MCF 10A (cell line): ENCODE measurements around the gene IGFBP2. TPM values are rescaled to one million over a fixed set of nuclear protein-coding genes. Genes with fewer than 3 reads are reported as not detected.

Experiments used
- BruUV-seq: library from RNA; stranded (reverse); fragments of 400-500 nt; replicated peaks from 2 replicates; lab custom pipeline; 2021; lab: Mats Ljungman, UMichigan
- CTCF ChIA-PET: fragments of 300-600 bp; sonication (Branson Sonifier 250); formaldehyde crosslinking; extraction: SDS; loops from one replicate; lab custom pipeline; 2021; ENCODE audit warnings: antibody characterized with exemption, inconsistent platforms; lab: Yijun Ruan, JAX
- POLR2A ChIA-PET: fragments of 300-600, 350-650 bp; sonication (Branson Sonifier 250); formaldehyde crosslinking; extraction: SDS; loops from one replicate; lab custom pipeline; 2020; ENCODE audit warnings: antibody characterized with exemption, inconsistent platforms; lab: Yijun Ruan, JAX
- DNase-seq: peaks from one replicate; pipeline ENCODE4 v3.0.0-alpha.2; 2018; ENCODE audit not compliant: unreplicated experiment
- H3K27ac Mint-ChIP-seq: one replicate; pipeline ENCODE4 v1.8.0; 2022; ENCODE audit warnings: mild to moderate bottlenecking, low read depth, mixed read lengths; ENCODE audit not compliant: unreplicated experiment
- H3K27me3 Mint-ChIP-seq: one replicate; pipeline ENCODE4 v1.8.0; 2022; ENCODE audit warnings: mixed read lengths; ENCODE audit not compliant: insufficient read depth, unreplicated experiment
- H3K36me3 Mint-ChIP-seq: one replicate; pipeline ENCODE4 v1.8.0; 2022; ENCODE audit warnings: mild to moderate bottlenecking, moderate library complexity, mixed read lengths; ENCODE audit not compliant: insufficient read depth, unreplicated experiment
- H3K4me1 Mint-ChIP-seq: one replicate; pipeline ENCODE4 v1.8.0; 2022; ENCODE audit warnings: mixed read lengths; ENCODE audit not compliant: insufficient read depth, unreplicated experiment
- H3K4me3 Mint-ChIP-seq: one replicate; pipeline ENCODE4 v1.8.0; 2022; ENCODE audit warnings: mild to moderate bottlenecking, moderate library complexity, mixed read lengths; ENCODE audit not compliant: unreplicated experiment
- H3K9me3 Mint-ChIP-seq: one replicate; pipeline ENCODE4 v1.8.0; 2022; ENCODE audit warnings: mixed read lengths; ENCODE audit not compliant: unreplicated experiment
- intact Hi-C: fragments of 100-400 bp; cut with micrococcal nuclease; formaldehyde crosslinking; loops from 2 replicates; pipeline ENCODE4 v1.14.1; 2022
- total RNA-seq: library from RNA; stranded (reverse); gene quantifications from 2 replicates; pipeline ENCODE4 v1.2.3, GENCODE V29; 2022
- TF ChIP-seq, protein P1 (sequence below): fragments of 200-600 bp; IDR thresholded peaks from one replicate; pipeline ENCODE4 v1.8.0; 2022; ENCODE audit warnings: antibody characterized with exemption, mild to moderate bottlenecking; ENCODE audit not compliant: unreplicated experiment

IGFBP2 gene
- total RNA-seq, 1 experiment from 2014 or later, result 32.0 TPM

DNA sequence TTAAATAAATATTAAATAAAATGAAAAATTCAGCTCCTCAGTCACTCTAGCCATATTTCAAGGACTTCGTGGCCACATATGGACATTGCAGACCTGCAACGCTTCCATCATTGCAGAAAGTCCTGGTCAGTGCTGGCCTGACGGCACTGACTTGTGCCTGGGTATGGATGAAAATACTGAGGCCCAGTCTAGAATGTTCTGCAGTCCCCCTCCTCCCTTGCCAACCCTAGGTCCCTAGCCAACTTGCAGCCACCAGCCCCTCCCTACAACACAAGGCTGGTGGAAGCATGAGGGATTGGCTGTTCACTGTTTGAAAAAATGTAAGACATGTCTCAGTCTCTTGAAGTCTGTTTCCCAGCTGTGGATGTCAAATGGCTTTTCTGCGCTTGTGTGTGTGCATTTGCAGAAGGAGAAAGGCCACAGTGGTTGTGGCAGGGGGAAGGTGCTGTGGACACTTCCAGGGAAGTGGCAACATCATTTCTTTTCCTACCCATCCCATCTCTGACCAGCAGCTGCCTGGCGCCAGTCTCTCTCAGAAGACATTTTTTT is 52.2 kb downstream of the IGFBP2 start:
- no peaks in the 10 kb centered on the region for H3K9me3 Mint-ChIP-seq
- TF ChIP-seq, protein P1, sequence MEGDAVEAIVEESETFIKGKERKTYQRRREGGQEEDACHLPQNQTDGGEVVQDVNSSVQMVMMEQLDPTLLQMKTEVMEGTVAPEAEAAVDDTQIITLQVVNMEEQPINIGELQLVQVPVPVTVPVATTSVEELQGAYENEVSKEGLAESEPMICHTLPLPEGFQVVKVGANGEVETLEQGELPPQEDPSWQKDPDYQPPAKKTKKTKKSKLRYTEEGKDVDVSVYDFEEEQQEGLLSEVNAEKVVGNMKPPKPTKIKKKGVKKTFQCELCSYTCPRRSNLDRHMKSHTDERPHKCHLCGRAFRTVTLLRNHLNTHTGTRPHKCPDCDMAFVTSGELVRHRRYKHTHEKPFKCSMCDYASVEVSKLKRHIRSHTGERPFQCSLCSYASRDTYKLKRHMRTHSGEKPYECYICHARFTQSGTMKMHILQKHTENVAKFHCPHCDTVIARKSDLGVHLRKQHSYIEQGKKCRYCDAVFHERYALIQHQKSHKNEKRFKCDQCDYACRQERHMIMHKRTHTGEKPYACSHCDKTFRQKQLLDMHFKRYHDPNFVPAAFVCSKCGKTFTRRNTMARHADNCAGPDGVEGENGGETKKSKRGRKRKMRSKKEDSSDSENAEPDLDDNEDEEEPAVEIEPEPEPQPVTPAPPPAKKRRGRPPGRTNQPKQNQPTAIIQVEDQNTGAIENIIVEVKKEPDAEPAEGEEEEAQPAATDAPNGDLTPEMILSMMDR, result no peak
- H3K4me3 Mint-ChIP-seq, result no peak overlapping the region
- intact Hi-C loops, result no loop called here
- POLR2A ChIA-PET, result interaction anchor here (0.5 kb wide), 1 partner anchor 134 kb away, joined by 3 read pairs; no protein-coding TSS in a partner anchor
- peaks cover 28% of the 10 kb centered on the region for H3K4me1 Mint-ChIP-seq
- no TSS peak for BruUV-seq
- no peak overlapping the region for H3K27ac Mint-ChIP-seq
- H3K27me3 Mint-ChIP-seq, result no peaks in the 10 kb centered on the region
- H3K36me3 Mint-ChIP-seq, result no peaks in the 10 kb centered on the region
- CTCF ChIA-PET, result interaction anchor here (0.6 to 4.2 kb wide), 5 partner anchors 10 to 1446 kb away, joined by 3 to 23 read pairs (median 3); partner anchors contain the start of gene IGFBP5
- DNase-seq, result no peak

DNA sequence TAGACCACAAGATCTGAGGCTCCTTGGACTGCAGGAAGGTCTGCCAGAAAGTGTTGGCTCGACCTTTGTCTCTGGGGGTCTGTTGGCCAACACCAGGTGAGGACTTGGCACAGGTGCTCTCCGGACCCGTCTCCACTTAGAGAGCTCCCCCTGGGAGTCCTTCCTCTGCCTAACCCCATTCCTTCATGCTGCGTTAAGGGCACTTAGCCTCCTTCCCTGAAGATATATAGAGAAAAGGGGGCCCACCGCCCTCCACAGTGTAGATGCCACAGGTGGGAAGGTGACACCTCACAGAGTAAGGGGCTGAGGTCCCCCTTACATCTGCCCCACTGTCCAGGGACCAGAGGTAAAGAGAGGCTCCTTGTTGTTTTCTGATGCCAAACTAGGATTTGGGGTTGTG is 53.9 kb downstream of the IGFBP2 start:
- intact Hi-C loops, result no loop called here
- DNase-seq, result no peak
- TF ChIP-seq, protein P1, result no peak
- ChIA-PET POLR2A (interaction anchor here (0.7 kb wide), 2 partner anchors 231 to 282 kb away, joined by 3 to 4 read pairs; no protein-coding TSS in a partner anchor), CTCF (interaction anchor here (0.7 to 1.5 kb wide), 4 partner anchors 10 to 455 kb away, joined by 3 to 6 read pairs (median 4); no protein-coding TSS in a partner anchor)
- peaks cover 31% of the 10 kb centered on the region for H3K4me1 Mint-ChIP-seq
- no peaks in the 10 kb centered on the region for H3K27me3 Mint-ChIP-seq
- H3K4me3 Mint-ChIP-seq, result no peak overlapping the region
- no peak overlapping the region for H3K27ac Mint-ChIP-seq
- no peaks in the 10 kb centered on the region for H3K9me3 Mint-ChIP-seq
- H3K36me3 Mint-ChIP-seq, result no peaks in the 10 kb centered on the region
- BruUV-seq, result no TSS peak

DNA sequence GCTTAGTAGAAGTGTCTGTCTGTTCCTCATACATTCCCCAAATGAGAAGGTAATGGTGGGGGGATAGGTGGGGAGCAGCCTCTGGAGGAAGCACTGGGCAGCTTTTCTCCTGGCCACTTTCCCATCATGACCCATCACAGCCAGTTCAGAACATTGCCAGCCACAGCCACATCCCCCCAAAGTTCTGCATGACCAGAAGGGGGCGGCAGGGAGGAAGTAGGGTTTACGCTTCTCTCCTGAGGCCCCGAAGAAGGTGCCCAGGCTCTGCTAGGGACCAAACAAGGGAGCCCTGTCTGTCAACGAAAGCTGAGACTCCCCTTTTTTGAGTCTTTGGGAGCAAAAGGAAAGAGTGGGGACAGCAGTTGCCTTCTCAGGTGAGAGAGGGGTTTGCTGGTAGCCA is 54.4 kb downstream of the IGFBP2 start:
- no peak for DNase-seq
- ChIA-PET POLR2A (interaction anchor here (0.7 kb wide), 1 partner anchor 230 kb away, joined by 4 read pairs; no protein-coding TSS in a partner anchor), CTCF (interaction anchor here (0.5 to 1.6 kb wide), 5 partner anchors 9 to 455 kb away, joined by 3 to 6 read pairs (median 4); no protein-coding TSS in a partner anchor)
- no peak overlapping the region for H3K4me3 Mint-ChIP-seq
- no peaks in the 10 kb centered on the region for H3K36me3 Mint-ChIP-seq
- H3K9me3 Mint-ChIP-seq, result no peaks in the 10 kb centered on the region
- TF ChIP-seq, protein P1, result peak; percentile 18
- H3K4me1 Mint-ChIP-seq, result peaks cover 32% of the 10 kb centered on the region
- no TSS peak for BruUV-seq
- intact Hi-C loops, result no loop called here
- H3K27me3 Mint-ChIP-seq, result no peaks in the 10 kb centered on the region
- H3K27ac Mint-ChIP-seq, result no peak overlapping the region

DNA sequence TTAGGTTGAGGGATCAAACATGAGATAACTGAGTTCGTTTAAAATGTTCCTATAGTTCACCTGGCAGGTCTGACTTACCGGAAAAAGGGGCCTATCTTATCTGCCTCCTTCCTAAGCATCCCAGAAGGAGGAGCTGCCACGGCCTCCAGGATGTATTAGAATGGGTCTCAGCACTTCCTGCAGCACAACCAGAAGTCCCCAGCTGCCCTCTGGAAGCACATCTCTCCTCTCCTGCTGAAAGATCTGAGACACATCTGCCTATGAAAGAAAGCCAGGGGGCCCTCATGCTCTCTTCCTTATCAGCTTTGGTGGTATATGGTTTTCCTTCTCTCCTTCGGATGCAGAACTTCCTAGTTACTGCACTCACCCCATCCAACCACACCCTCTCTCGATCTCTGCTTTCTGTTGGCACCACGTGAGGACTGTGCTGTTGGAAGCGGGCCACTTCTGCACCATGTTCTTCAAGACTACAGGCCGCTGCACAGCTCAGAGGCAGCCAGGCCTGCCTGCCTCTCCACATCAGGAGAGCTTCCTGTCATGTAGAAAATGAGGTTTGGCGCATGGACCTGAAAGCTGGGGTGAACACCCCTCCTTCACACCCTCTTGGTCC is 55.6 kb downstream of the IGFBP2 start:
- CTCF ChIA-PET, result interaction anchor here (0.9 to 1.6 kb wide), 3 partner anchors 10 to 459 kb away, joined by 3 to 6 read pairs (median 3); no protein-coding TSS in a partner anchor
- Mint-ChIP-seq H3K27me3 (no peaks in the 10 kb centered on the region), H3K4me3 (no peak overlapping the region), H3K36me3 (no peaks in the 10 kb centered on the region), H3K9me3 (no peaks in the 10 kb centered on the region), H3K27ac (no peak overlapping the region), H3K4me1 (peaks cover 28% of the 10 kb centered on the region)
- POLR2A ChIA-PET, result interaction anchor here (0.6 kb wide), 1 partner anchor 822 kb away, joined by 3 read pairs; no protein-coding TSS in a partner anchor
- intact Hi-C loops, result no loop called here
- no peak for DNase-seq
- TF ChIP-seq, protein P1, result no peak
- BruUV-seq, result no TSS peak
